ENCODE measurements around the gene KDF1. TPM values are rescaled to one million over a fixed set of nuclear protein-coding genes. Genes with fewer than 3 reads are reported as not detected.

Gene KDF1
- polyA plus RNA-seq, 6 donors from 2014 or later, result 1.2 to 2.5 (median 2.2) TPM; not detected in 1

DNA sequence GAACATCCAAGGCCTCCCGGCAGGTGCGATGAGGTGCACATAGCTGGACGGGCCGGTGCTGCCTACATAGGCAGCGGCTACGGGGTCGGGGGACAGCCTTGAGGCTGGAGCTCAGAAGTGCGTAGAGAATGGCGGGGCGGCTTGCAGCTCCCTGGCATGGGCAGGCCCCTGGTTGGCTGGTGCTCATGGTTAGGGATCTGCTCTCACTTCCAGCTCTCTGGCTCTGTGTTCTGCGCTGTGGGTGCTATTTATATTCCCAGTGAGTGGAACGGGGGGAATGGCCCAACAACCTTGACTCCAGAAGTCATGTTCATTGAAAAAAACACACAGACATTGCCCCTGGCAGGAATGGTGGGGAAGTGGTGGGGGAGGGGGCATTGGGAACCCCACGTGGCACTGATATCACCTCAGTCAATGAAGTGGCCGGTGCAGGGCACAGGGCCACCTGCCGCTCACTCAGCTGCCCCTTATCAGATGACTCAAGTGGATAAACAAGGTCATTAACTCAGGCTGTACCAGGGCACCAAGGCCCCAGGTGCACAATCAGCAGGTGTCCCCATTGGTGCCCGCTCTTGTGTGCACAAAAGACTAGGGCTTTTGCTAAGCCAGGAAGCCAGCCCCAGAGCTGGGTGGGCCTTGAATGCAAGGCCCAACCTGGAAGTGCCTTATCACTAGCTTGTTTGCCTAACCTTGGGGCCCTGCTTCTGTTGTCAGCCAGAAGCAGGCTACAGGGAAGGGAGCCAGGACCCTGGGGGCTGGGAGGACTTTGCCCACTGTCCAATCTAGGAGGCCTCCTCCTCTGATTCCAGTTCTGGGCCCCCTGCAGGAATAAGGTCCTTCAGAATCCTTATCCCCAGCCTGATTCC is 46.3 kb downstream of the KDF1 start, which contains the start of gene NR0B2:
Gene NR0B2, minus strand, starts transcription at position 222 of the 866 bp plus-strand sequence. Its CDS starts 35 bp downstream, at position 187.
- Mint-ChIP-seq H3K4me1 (no peaks in the 10 kb centered on the region), H3K36me3 (no peaks in the 10 kb centered on the region), H3K27me3 (peaks cover 0 to 18% (median 0%) of the 10 kb centered on the region in 3 donors), H3K27ac (peak within 1 kb of the TSS in 1 of 6 donors; percentile 89), H3K4me3 (peak within 1 kb of the TSS in 1 of 8 donors; percentile 61), H3K9me3 (no peaks in the 10 kb centered on the region)
- DNase-seq (no peak), ATAC-seq (ENCODE audit: low read depth in 2 of 2) (no peak)

DNA sequence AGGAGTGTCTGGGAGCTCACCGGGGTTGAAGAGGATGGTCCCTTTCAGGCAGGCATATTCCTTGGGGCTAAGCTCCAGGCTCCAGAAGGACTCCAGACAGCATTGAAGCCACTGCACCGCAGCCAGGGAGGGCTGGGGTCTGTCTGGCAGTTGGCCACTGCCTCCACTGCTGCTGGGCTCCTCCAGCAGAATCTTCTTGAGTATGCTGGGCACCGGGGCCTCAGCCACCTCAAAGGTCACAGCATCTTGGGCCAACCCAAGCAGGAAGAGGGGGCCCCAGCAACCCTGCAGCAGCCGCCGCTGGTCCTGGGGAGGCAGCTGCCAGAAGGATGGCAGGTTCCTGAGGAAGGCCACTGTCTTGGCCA is 46.9 kb downstream of the KDF1 start:
- H3K27ac Mint-ChIP-seq, result peak overlapping the region in 1 of 6 donors; percentile 89
- H3K4me1 Mint-ChIP-seq, result no peaks in the 10 kb centered on the region
- no peak overlapping the region for H3K4me3 Mint-ChIP-seq
- peaks cover 0 to 18% (median 0%) of the 10 kb centered on the region in 3 donors for H3K27me3 Mint-ChIP-seq
- no peak for ATAC-seq (ENCODE audit: low read depth in 2 of 2)
- no peaks in the 10 kb centered on the region for H3K9me3 Mint-ChIP-seq
- DNase-seq, result no peak
- no peaks in the 10 kb centered on the region for H3K36me3 Mint-ChIP-seq

DNA sequence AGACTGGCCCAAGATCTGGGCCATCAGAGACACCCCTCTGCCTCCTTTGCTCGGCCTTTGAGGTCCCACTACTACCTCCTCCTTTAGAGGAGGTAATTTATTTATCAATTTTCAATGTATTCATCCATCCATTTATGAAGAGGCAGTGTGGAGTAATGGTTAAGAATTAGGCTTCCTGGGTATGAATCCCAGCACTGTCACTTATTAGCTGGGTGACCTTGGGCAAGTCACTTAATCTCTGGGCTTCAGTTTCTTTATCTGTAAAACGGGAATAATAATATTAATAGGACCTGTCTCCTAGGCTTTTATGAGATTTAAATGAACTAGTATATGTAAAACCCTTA is 48.1 kb downstream of the KDF1 start:
- Mint-ChIP-seq H3K36me3 (no peaks in the 10 kb centered on the region), H3K27me3 (peaks cover 0 to 21% (median 0%) of the 10 kb centered on the region in 3 donors), H3K4me1 (no peaks in the 10 kb centered on the region), H3K9me3 (no peaks in the 10 kb centered on the region), H3K4me3 (no peak overlapping the region), H3K27ac (no peak overlapping the region)
- ATAC-seq (ENCODE audit: low read depth in 2 of 2) (no peak), DNase-seq (no peak)

DNA sequence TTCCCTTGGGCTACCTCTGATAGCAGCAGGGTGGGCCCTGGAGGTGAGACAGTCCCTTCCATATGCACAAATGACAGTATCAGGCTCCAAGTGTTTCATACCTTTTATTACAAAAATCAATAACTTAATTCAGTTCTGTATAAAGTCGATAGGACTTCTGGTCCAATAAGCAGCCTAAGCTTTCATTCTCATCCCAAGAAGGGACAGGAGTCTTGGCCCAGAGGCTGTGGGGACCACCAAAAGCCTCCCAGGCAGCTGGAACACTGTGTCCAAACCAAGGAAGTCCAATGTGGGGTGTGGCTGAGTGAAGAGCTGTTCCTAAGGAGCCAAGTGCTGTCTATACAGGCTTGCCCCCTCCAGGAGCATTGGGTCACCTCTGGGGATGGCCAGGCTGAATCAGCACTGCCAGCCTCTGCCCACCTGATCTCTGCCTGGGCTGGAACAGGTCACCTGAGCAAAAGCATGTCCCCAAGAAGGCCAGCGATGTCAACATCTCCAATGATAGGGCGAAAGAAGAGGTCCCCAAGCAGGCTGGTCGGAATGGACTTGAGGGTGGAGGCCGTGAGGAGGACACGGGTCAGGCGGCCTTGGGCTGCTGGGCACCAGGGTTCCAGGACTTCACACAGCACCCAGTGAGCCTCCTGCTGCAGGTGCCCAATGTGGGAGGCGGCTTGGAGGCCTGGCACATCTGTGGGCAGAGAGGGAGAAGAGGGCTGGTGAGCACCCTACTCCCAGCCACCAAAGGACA is 48.7 kb downstream of the KDF1 start:
- peak overlapping the region in 1 of 6 donors; percentile 82 for H3K27ac Mint-ChIP-seq
- ATAC-seq (ENCODE audit: low read depth in 2 of 2) (no peak), DNase-seq (no peak)
- no peak overlapping the region for H3K4me3 Mint-ChIP-seq
- H3K9me3 Mint-ChIP-seq, result no peaks in the 10 kb centered on the region
- H3K27me3 Mint-ChIP-seq, result peaks cover 0 to 24% (median 0%) of the 10 kb centered on the region in 3 donors
- H3K36me3 Mint-ChIP-seq, result no peaks in the 10 kb centered on the region
- H3K4me1 Mint-ChIP-seq, result no peaks in the 10 kb centered on the region

DNA sequence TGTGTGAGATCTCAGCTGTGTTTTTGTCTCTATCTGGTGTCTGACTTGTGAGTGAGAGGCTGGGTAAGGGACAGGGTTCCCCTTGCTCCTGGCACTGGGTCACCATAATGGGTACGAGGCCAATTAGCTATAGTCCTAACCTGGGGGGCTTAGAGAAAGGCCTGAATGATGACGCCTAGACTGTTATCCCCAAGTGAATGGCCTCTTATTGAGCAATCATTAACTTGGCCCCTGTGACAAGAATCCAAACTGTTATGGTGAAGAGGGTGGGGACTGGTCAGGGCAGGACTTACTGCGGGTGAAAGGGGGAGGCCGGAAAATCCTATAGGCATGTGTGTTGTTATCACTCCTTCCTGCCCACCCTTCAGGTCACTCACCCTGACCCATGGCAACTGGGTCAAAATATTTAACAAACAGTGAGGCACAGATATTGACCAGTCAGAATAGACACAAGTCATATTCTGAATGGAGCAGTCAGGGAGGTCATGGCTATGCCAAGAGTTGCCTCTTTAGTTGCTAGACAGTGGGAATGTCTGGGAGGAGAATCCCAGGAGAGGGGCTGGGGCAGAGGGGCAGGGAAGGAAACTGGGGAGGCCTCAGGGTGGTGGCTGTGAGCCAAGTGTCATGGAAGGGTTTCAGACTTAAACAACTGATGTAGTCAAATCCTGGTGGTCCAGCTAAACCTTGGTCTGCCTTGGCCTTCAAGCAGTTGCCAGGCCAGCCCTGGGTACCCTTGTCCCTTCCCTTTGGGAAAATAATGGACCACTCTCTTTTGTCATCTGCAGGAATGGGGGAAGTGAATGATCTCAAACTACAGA is 49.7 kb downstream of the KDF1 start:
- no peak for DNase-seq
- Mint-ChIP-seq H3K4me1 (no peaks in the 10 kb centered on the region), H3K27me3 (peaks cover 0 to 24% (median 0%) of the 10 kb centered on the region in 3 donors), H3K9me3 (no peaks in the 10 kb centered on the region), H3K36me3 (no peaks in the 10 kb centered on the region), H3K27ac (peak overlapping the region in 1 of 6 donors; percentile 72), H3K4me3 (no peak overlapping the region)
- no peak for ATAC-seq (ENCODE audit: low read depth in 2 of 2)

DNA sequence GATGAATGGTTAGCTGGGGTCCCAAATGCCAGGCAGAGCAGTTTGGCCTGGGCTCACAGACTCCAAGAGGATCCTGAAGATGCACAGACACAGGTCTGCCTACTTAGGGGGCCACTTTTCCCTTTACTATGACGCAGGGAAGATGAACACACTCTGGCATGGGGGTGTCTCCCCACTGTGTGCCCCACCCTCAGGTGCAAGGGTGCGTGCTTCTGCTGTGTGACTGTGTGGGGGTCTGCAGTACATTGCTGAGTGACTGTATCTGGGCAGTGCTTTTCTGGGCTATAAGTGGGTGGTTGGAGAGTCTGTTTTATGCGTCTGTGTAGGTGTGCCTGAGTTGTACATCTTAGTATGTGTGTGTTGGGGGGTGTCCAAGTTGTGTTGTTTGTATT is 50.3 kb downstream of the KDF1 start:
- ATAC-seq (ENCODE audit: low read depth in 2 of 2) (no peak), DNase-seq (no peak)
- Mint-ChIP-seq H3K9me3 (no peaks in the 10 kb centered on the region), H3K27ac (peak overlapping the region in 1 of 6 donors; percentile 16), H3K27me3 (peaks cover 0 to 24% (median 0%) of the 10 kb centered on the region in 3 donors), H3K4me3 (no peak overlapping the region), H3K36me3 (no peaks in the 10 kb centered on the region), H3K4me1 (no peaks in the 10 kb centered on the region)

DNA sequence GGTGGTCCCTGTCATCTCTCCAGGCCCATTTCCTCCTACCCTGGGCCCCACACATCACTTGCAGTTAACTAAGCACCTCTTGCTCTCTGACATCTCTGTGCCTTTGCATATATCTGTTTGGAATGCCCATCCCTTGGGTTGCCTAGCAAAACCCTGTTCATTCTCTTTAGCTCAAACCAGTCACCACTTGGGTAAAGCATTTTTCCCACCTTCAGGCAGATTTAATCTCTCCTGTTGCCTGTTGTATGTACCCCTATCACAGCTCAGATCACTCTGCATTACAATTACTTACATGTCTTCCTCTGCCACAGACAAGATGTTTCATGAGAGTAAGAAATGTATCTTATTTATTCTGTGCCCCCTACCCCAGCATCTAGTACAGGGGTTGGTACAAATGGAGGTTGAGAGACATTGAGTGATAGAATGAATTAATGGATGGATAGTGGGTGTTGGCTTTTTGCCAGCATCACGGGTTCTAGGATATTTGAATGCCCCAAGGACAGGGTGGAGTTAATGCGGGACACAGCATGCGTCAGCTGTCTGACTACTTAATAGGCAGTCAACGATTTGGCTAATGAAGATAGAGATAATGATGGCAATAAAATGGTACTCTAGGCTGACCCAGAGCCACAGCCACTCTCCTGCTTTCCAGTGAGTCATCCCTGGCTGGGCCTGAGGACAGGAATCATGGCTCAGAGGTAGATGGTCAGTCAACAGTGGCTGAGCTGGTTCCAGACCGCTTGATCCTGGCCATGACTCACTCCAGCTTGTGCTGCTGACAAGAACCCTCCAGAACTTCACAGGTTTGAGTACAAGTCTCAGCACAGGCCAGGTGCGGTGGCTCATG is 53.0 kb downstream of the KDF1 start:
- DNase-seq, result no peak
- no peaks in the 10 kb centered on the region for H3K36me3 Mint-ChIP-seq
- ATAC-seq (ENCODE audit: low read depth in 2 of 2), result no peak
- H3K9me3 Mint-ChIP-seq, result no peaks in the 10 kb centered on the region
- H3K27ac Mint-ChIP-seq, result peak overlapping the region in 1 of 6 donors; percentile 27
- peaks cover 0 to 24% (median 0%) of the 10 kb centered on the region in 3 donors for H3K27me3 Mint-ChIP-seq
- H3K4me1 Mint-ChIP-seq, result peaks cover 0 to 2% (median 0%) of the 10 kb centered on the region in 3 donors
- H3K4me3 Mint-ChIP-seq, result no peak overlapping the region

DNA sequence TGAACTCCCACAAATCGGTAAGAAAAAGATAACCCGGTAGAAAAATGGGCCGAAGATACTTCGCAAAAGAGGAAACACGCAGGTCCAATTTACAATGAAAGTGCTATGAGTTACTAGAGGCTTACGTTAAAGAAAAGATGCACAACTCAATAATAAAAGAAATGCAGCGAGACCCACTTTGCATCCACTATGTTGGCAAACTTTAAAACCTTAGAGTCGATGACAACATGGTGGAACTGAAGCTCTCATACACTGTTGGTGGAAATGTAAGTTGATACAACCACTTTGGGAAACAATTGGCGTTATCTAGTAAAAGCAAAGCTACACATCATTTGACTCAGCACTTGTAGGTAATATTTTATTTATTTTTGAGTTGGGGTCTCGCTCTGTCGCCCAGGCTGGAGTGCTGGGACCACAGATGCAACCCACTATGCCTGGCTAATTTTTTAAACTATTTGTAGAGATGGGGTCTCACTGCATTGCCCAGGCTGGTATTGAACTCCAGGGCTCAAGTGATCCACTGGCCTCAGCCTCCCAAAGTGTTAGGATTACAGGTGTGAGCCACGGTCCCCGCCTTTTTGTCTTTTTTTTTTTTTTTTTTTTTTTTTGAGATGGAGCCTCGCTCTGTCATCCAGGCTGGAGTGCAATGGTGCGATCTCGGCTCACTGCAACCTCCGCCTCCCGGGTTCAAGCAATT is 59.3 kb downstream of the KDF1 start:
- Mint-ChIP-seq H3K36me3 (peaks cover 7 to 8% of the 10 kb centered on the region in 2 donors), H3K4me3 (peak overlapping the region; percentile 94 to 99 (median 97)), H3K4me1 (peaks cover 14 to 42% (median 29%) of the 10 kb centered on the region in 3 donors), H3K27me3 (no peaks in the 10 kb centered on the region), H3K9me3 (no peaks in the 10 kb centered on the region), H3K27ac (peak overlapping the region; percentile 96 to 99 (median 96))
- ATAC-seq (ENCODE audit: low read depth in 2 of 2) (peak; percentile 2 to 5), DNase-seq (no peak)

DNA sequence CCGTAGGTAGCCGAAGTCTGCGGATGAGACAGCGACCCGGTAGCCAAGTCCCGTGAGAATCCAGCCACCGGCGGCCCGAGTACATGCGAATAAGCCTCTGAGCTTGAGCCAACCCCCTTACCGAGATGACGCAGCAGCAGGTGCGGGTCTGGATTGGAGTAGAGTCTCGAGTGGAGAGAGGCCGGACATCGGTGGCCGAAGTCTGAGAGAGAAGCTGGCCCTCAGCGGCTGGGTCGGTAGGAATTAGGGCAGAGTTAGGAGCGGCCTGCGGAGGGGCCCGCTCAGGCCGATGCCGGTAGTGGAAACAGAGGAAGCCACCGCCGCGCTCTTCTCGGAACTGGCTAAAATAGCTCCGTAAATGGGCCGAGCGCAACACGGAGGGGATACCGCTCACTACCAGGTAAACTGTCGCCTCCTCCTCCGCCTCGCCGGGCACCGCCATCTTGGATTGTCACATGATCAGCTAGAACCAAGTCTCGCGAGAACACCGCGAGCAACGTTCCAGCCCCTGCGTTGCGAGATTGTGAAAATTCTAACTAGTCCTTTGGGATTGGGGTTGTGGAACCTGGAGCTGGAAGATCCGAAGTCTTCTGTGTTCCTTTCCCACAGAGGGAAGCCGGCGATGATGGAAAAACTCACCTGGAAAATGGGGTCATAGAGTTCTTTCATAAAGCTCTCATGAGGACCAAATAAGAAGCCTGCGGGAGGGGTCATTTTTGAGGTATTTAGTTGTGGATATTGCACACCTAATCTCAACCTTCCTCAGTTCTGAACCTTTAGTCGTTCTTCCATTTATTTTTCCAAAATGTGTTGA is 60.1 kb downstream of the KDF1 start, which contains the start of gene GPATCH3:
Gene GPATCH3, minus strand, starts transcription at position 467 of the 814 bp plus-strand sequence. Its CDS starts 25 bp downstream, at position 442.
- ATAC-seq (ENCODE audit: low read depth in 2 of 2), result peak; percentile 92 to 95
- peaks cover 7 to 8% of the 10 kb centered on the region in 2 donors for H3K36me3 Mint-ChIP-seq
- H3K4me1 Mint-ChIP-seq, result peaks cover 18 to 48% (median 29%) of the 10 kb centered on the region in 3 donors
- no peaks in the 10 kb centered on the region for H3K27me3 Mint-ChIP-seq
- peak; percentile 82 for DNase-seq
- peak within 1 kb of the TSS; percentile 96 to 99 (median 96) for H3K27ac Mint-ChIP-seq
- peak within 1 kb of the TSS; percentile 94 to 99 (median 97) for H3K4me3 Mint-ChIP-seq
- no peaks in the 10 kb centered on the region for H3K9me3 Mint-ChIP-seq
